Endothelial cell of umbilical vein (primary cell): ENCODE measurements around the gene UQCC2. TPM values are rescaled to one million over a fixed set of nuclear protein-coding genes. Genes with fewer than 3 reads are reported as not detected.

Source experiments
- BruUV-seq: library from RNA; stranded (reverse); fragments of 400-500 nt; replicated peaks from 2 replicates; lab custom pipeline; 2021; lab: Mats Ljungman, UMichigan
- CTCF ChIA-PET: fragments of 300-600, 350-600 bp; sonication (Branson Sonifier 250); formaldehyde crosslinking; loops from one replicate; lab custom pipeline; 2021; ENCODE audit warnings: antibody characterized with exemption, inconsistent platforms; lab: Charles Lee
- POLR2A ChIA-PET: fragments of 300-600, 350-600 bp; sonication (Branson Sonifier 250); formaldehyde crosslinking; loops from one replicate; lab custom pipeline; 2021; ENCODE audit warnings: antibody characterized with exemption, inconsistent platforms; lab: Charles Lee
- DNase-seq: peaks from one replicate; pipeline ENCODE4 v3.0.0-alpha.2; 2011; ENCODE audit warnings: low read depth, low spot score
- FAIRE-seq: peaks from 2 replicates; lab custom pipeline; 2011; peaks lifted over from hg19 to GRCh38; lab: Jason Lieb, UNC
- H2AFZ ChIP-seq: 2 replicates; pipeline ENCODE4 v1.6.0; 2012; ENCODE audit warnings: low read depth, low read length, control low read depth, inconsistent platforms
- H3K27ac ChIP-seq: 2 replicates; pipeline ENCODE4 v1.5.1; 2011; ENCODE audit warnings: low read depth, mild to moderate bottlenecking, control low read depth, low read length, moderate library complexity; ENCODE audit not compliant: insufficient read depth
- H3K27me3 ChIP-seq, 2 experiments: 2 replicates each; pipeline versions ENCODE4 v1.6.0 to v1.6.1; 2011; ENCODE audit warnings: low read length in 2 of 2, mixed read lengths in 1 of 2; ENCODE audit not compliant: control insufficient read depth in 2 of 2, insufficient read depth in 2 of 2
- H3K36me3 ChIP-seq, 2 experiments: 2 replicates in 1 of 2; 3 replicates in 1 of 2; pipeline ENCODE4 v1.5.1; 2011; ENCODE audit warnings: low read length in 2 of 2, mild to moderate bottlenecking in 1 of 2, moderate library complexity in 1 of 2; ENCODE audit not compliant: control insufficient read depth in 2 of 2, insufficient read depth in 2 of 2; ENCODE audit errors: extremely low read depth in 1 of 2
- H3K4me1 ChIP-seq: 3 replicates; pipeline ENCODE4 v1.5.1; 2011; ENCODE audit warnings: mild to moderate bottlenecking, low read length; ENCODE audit not compliant: control insufficient read depth, insufficient read depth; ENCODE audit errors: extremely low read depth
- H3K4me2 ChIP-seq: 2 replicates; pipeline ENCODE4 v1.6.1; 2011; ENCODE audit warnings: low read length, control low read depth, mixed read lengths; ENCODE audit not compliant: insufficient read depth
- H3K4me3 ChIP-seq, 3 experiments: fragments of 200-600 bp in 1 of 3; sonication (generic), shearing (Covaris generic) in 1 of 3; replicated peaks in 1 of 3; 2 replicates each; pipeline ENCODE4 v1.5.1; 2011 to 2016; ENCODE audit warnings: control low read depth in 3 of 3, low read length in 3 of 3, mild to moderate bottlenecking in 2 of 3, inconsistent platforms in 1 of 3, low read depth in 1 of 3, moderate library complexity in 1 of 3; ENCODE audit not compliant: insufficient read depth in 1 of 3
- H3K79me2 ChIP-seq: 2 replicates; pipeline ENCODE4 v1.6.0; 2012; ENCODE audit warnings: low read length, inconsistent platforms; ENCODE audit not compliant: control insufficient read depth, insufficient read depth
- H3K9ac ChIP-seq: replicated peaks from 2 replicates; pipeline ENCODE3; 2011; ENCODE audit warnings: low read length, control low read depth; ENCODE audit not compliant: insufficient read depth; ENCODE audit errors: extremely low read depth
- H3K9me1 ChIP-seq: replicated peaks from 3 replicates; pipeline ENCODE4 v1.6.0; 2011; ENCODE audit warnings: mild to moderate bottlenecking, low read length; ENCODE audit not compliant: control insufficient read depth, insufficient read depth; ENCODE audit errors: extremely low read depth
- H3K9me3 ChIP-seq: replicated peaks from 2 replicates; pipeline ENCODE4 v1.5.1; 2012; ENCODE audit warnings: low read length, inconsistent platforms; ENCODE audit not compliant: control insufficient read depth, insufficient read depth
- H4K20me1 ChIP-seq: replicated peaks from 2 replicates; pipeline ENCODE3; 2011; ENCODE audit warnings: mild to moderate bottlenecking, low read length; ENCODE audit not compliant: control insufficient read depth, insufficient read depth; ENCODE audit errors: extremely low read depth
- CTCF ChIP-seq, 2 donors: IDR thresholded peaks; 1 replicate in 1 of 2; 2 replicates in 1 of 2; pipeline ENCODE4 v1.5.1; 2011; ENCODE audit warnings: low read length in 2 of 2, mild to moderate bottlenecking in 2 of 2, moderate library complexity in 2 of 2, control low read depth in 1 of 2, inconsistent platforms in 1 of 2, low read depth in 1 of 2; ENCODE audit not compliant: insufficient read depth in 1 of 2; ENCODE audit errors: extremely low read depth in 1 of 2
- EZH2 ChIP-seq: IDR thresholded peaks from 2 replicates; pipeline ENCODE4 v1.6.1; 2012; ENCODE audit warnings: borderline replicate concordance, low read depth, mild to moderate bottlenecking, moderate library complexity, low read length, inconsistent platforms; ENCODE audit not compliant: severe bottlenecking
- FOS ChIP-seq: IDR thresholded peaks from 2 replicates; pipeline ENCODE4 v1.6.1; 2011; ENCODE audit warnings: mild to moderate bottlenecking, low read length, moderate library complexity, borderline replicate concordance; ENCODE audit not compliant: insufficient read depth
- GATA2 ChIP-seq: IDR thresholded peaks from 2 replicates; pipeline ENCODE4 v1.7.0; 2011; ENCODE audit warnings: low read depth, mild to moderate bottlenecking, moderate library complexity, mixed read lengths, low read length; ENCODE audit not compliant: insufficient read length, insufficient read depth
- JUN ChIP-seq: IDR thresholded peaks from 2 replicates; pipeline ENCODE4 v1.6.1; 2011; ENCODE audit warnings: borderline replicate concordance, low read depth; ENCODE audit not compliant: insufficient read length, insufficient read depth
- MAX ChIP-seq: IDR thresholded peaks from 2 replicates; pipeline ENCODE4 v1.6.1; 2011; ENCODE audit not compliant: insufficient read depth, insufficient read length
- MYC ChIP-seq: IDR thresholded peaks from one replicate; pipeline ENCODE4 v1.6.1; 2011; ENCODE audit warnings: mild to moderate bottlenecking, low read depth, low read length
- POLR2A ChIP-seq: IDR thresholded peaks from 2 replicates; pipeline ENCODE4 v1.6.1; 2012; ENCODE audit warnings: low read depth, mild to moderate bottlenecking, control low read depth, low read length
- POLR2AphosphoS5 ChIP-seq: IDR thresholded peaks from 2 replicates; pipeline ENCODE4 v1.6.1; 2012; ENCODE audit warnings: low read depth, mild to moderate bottlenecking, control low read depth, low read length, moderate library complexity; ENCODE audit not compliant: insufficient read depth
- dilution Hi-C: fragments of 300-500 bp; cut with MboI; formaldehyde crosslinking; loops from one replicate; pipeline ENCODE4 v1.15.0; 2019; ENCODE audit warnings: low sequenced_read_pairs; ENCODE audit not compliant: extremely low pct_ligation_motif_present
- intact Hi-C: fragments of 100-400 bp; cut with micrococcal nuclease; formaldehyde crosslinking; loops from one replicate; pipeline ENCODE4 v1.10.0; 2022
- polyA plus RNA-seq, 4 experiments: library from polyadenylated mRNA; depleted of rRNA in 3 of 4; stranded (reverse) in 3 of 4; unstranded in 1 of 4; fragments of >200 nt; gene quantifications; 2 replicates each; pipeline versions ENCODE4 v1.2.1 to v1.2.3, GENCODE V29; 2011 to 2012; ENCODE audit warnings: missing spikeins in 1 of 4
- total RNA-seq: library from RNA; stranded (reverse); gene quantifications from 2 replicates; pipeline ENCODE4 v1.2.3, GENCODE V29; 2021

The UQCC2 gene
- total and polyA plus RNA-seq, 2 donors (not counting 3 experiments of a cell fraction or from before 2014, with no cell fraction given), result 46.3 to 95.3 TPM

GRCh38 chr6:33670971-33671743 lies 40.3 kb downstream of the UQCC2 start:
- BruUV-seq, result no TSS peak
- intact Hi-C loops, result loop anchor here (5.0 kb wide), 2 partner anchors 34 to 49 kb away; partner anchors contain the start of gene ITPR3

More at GRCh38 chr6:33670971-33671743, 40.3 kb downstream of the UQCC2 start:
- no peaks in the 10 kb centered on the region for H4K20me1 ChIP-seq
- dilution Hi-C loops, result no loop called here
- FAIRE-seq, result no peak
- CTCF ChIA-PET, result interaction anchor here (0.8 to 5.2 kb wide), 6 partner anchors 18 to 85 kb away, joined by 3 to 55 read pairs (median 13); no protein-coding TSS in a partner anchor
- no peak for DNase-seq
- no peak overlapping the region for H3K4me2 ChIP-seq
- no peak for TF ChIP-seq JUN
- TF ChIP-seq MYC, result no peak
- TF ChIP-seq POLR2A, result no peak
- no peak for TF ChIP-seq CTCF (IDR thresholded peaks at IDR 0.05; ENCODE audit: extremely low read depth in 1 of 2, insufficient read depth in 1 of 2, low read depth in 1 of 2, low read length in 2 of 2)
- no peak for TF ChIP-seq EZH2
- no peak for TF ChIP-seq POLR2AphosphoS5
- TF ChIP-seq GATA2, result no peak
- TF ChIP-seq FOS, result no peak
- no peak for TF ChIP-seq MAX
- no peaks in the 10 kb centered on the region for H3K9me3 ChIP-seq
- H3K27ac ChIP-seq, result no peak overlapping the region
- no peaks in the 10 kb centered on the region for H3K27me3 ChIP-seq
- H3K4me3 ChIP-seq, result no peak overlapping the region
- no peaks in the 10 kb centered on the region for H3K9me1 ChIP-seq
- POLR2A ChIA-PET, result no interaction called here
- H3K36me3 ChIP-seq, result peaks cover 8 to 24% of the 10 kb centered on the region in 2 experiments
- no peak overlapping the region for H3K9ac ChIP-seq
- peaks cover 12% of the 10 kb centered on the region for H3K4me1 ChIP-seq
- no peaks in the 10 kb centered on the region for H3K79me2 ChIP-seq
- H2AFZ ChIP-seq, result no peak overlapping the region
